ENCODE data around the gene PHF2.

The PHF2 gene

DNA sequence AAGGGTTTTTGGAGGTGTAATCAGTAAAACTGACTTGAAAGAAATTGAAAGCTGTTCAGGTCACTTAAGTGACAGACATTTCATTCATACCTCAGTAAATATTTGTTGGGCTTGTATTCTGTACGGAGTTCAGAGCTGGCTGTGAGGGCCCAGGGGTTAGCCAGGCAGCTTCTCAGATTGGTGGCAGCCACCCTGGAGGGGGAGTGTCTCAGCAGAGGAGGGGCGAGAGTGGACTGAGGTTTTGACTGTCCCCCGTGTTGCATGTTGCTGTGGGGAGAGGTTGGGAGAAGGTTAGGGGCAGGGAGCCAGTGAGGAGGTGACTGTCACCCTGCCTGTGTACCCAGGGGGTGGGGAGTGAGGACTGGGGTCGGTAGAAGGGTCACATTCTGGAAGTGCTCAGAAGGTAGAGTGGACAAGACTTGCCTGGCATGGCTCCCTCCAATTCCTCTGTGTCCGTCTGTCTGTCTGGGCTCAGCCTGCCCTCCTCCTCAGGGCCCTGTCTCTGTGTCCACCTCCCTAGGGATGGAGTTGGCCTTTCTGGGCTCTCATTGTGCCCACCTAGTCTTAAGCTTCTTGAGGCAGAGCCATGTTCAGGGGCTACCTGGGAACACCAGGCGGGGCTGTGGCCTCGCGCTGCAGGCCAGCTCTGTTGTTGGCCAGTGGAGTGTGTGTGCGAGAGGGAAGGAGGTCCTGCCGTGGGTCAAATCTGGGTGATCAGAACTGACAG is 4.4 kb downstream of the PHF2 start:
- H3K36me3 ChIP-seq (ENCODE audit: insufficient read depth, low read length), result no peaks in the 10 kb centered on the region
- H3K4me1 ChIP-seq (ENCODE audit: insufficient read depth, low read length, poor library complexity, severe bottlenecking), result peaks cover 46% of the 10 kb centered on the region
- no peak overlapping the region for H2AFZ ChIP-seq (ENCODE audit: low read length)
- 0 out of 2 replicates have a peak, but pooled peaks cover 4% of the 10 kb centered on the region for H3K9me3 ChIP-seq (ENCODE audit: insufficient read depth, low read depth, low read length)
- H4K20me1 ChIP-seq (ENCODE audit: insufficient read depth, low read length, poor library complexity, severe bottlenecking), result peaks cover 41% of the 10 kb centered on the region
- TF ChIP-seq EZH2phosphoT487 (IDR thresholded peaks at IDR 0.05; ENCODE audit: borderline replicate concordance), result no peak
- TF ChIP-seq, protein P1, sequence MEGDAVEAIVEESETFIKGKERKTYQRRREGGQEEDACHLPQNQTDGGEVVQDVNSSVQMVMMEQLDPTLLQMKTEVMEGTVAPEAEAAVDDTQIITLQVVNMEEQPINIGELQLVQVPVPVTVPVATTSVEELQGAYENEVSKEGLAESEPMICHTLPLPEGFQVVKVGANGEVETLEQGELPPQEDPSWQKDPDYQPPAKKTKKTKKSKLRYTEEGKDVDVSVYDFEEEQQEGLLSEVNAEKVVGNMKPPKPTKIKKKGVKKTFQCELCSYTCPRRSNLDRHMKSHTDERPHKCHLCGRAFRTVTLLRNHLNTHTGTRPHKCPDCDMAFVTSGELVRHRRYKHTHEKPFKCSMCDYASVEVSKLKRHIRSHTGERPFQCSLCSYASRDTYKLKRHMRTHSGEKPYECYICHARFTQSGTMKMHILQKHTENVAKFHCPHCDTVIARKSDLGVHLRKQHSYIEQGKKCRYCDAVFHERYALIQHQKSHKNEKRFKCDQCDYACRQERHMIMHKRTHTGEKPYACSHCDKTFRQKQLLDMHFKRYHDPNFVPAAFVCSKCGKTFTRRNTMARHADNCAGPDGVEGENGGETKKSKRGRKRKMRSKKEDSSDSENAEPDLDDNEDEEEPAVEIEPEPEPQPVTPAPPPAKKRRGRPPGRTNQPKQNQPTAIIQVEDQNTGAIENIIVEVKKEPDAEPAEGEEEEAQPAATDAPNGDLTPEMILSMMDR (conservative IDR thresholded peaks at IDR 0.05; ENCODE audit: low read length), result no peak
- H3K9ac ChIP-seq (ENCODE audit: low read depth, low read length, poor library complexity, severe bottlenecking), result no peak overlapping the region
- H3K4me3 ChIP-seq (ENCODE audit: low read length, poor library complexity, severe bottlenecking), result peak overlapping the region; percentile 7
- H3F3A ChIP-seq (ENCODE audit: low read depth), result no peaks in the 10 kb centered on the region
- peaks cover 90% of the 10 kb centered on the region for H3K79me2 ChIP-seq (ENCODE audit: insufficient read depth, low read length)
- H3K4me2 ChIP-seq (ENCODE audit: low read depth, low read length, poor library complexity, severe bottlenecking), result peak overlapping the region; percentile 90
- H3K9me2 ChIP-seq (replicated peaks; ENCODE audit: low read depth, low read length), result no peaks in the 10 kb centered on the region
- H3K27me3 ChIP-seq (ENCODE audit: insufficient read depth, low read length, poor library complexity, severe bottlenecking), result no peaks in the 10 kb centered on the region

DNA sequence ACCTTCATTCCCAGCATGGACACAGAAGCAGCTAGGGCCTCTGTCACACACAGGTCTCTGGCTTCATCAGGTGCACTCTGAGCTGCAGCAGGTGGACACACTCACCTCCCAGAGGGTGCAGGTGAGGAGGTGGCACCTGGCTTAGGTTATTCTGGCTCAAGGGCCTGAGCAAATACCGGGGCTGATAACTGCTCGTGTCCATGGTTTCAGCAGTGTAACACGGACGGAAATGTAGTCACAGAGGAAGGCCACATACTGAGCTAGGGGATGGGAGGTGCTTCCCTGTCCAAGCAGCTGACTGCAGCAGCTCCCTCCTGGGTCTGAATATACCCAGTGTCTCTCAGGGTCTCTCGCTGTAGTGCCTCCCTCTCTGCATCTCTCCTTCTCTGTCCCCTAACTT is 5.7 kb downstream of the PHF2 start:
- peaks cover 41% of the 10 kb centered on the region for H4K20me1 ChIP-seq (ENCODE audit: insufficient read depth, low read length, poor library complexity, severe bottlenecking)
- TF ChIP-seq, protein P1 (conservative IDR thresholded peaks at IDR 0.05; ENCODE audit: low read length), result no peak
- TF ChIP-seq EZH2phosphoT487 (IDR thresholded peaks at IDR 0.05; ENCODE audit: borderline replicate concordance), result no peak
- peaks cover 98% of the 10 kb centered on the region for H3K79me2 ChIP-seq (ENCODE audit: insufficient read depth, low read length)
- no peaks in the 10 kb centered on the region for H3K9me2 ChIP-seq (replicated peaks; ENCODE audit: low read depth, low read length)
- no peak overlapping the region for H3K4me3 ChIP-seq (ENCODE audit: low read length, poor library complexity, severe bottlenecking)
- H3K4me1 ChIP-seq (ENCODE audit: insufficient read depth, low read length, poor library complexity, severe bottlenecking), result peaks cover 46% of the 10 kb centered on the region
- H3F3A ChIP-seq (ENCODE audit: low read depth), result no peaks in the 10 kb centered on the region
- no peak overlapping the region for H3K9ac ChIP-seq (ENCODE audit: low read depth, low read length, poor library complexity, severe bottlenecking)
- peak overlapping the region; percentile 90 for H3K4me2 ChIP-seq (ENCODE audit: low read depth, low read length, poor library complexity, severe bottlenecking)
- no peaks in the 10 kb centered on the region for H3K36me3 ChIP-seq (ENCODE audit: insufficient read depth, low read length)
- no peaks in the 10 kb centered on the region for H3K27me3 ChIP-seq (ENCODE audit: insufficient read depth, low read length, poor library complexity, severe bottlenecking)
- H3K9me3 ChIP-seq (ENCODE audit: insufficient read depth, low read depth, low read length), result 0 out of 2 replicates have a peak, but pooled peaks cover 4% of the 10 kb centered on the region
- H2AFZ ChIP-seq (ENCODE audit: low read length), result no peak overlapping the region

DNA sequence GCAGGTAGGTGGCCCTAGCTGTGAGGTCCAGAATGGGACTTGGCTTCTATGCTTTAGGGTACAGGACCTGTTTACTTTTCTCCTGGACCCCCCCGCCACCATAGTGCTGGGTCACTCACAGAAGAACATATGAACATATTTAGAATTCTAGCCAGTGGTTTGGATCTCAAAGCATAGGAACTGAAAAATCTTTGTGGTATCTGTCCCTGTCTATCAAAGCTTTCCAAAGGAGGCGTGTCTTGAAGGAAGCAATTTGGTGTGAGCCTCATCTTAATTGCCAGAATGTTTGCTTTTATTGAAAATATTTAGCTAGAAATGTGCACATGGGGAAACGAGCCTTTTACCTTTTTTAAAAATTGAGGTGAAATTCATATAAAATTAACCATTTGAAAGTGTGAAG is 6.2 kb downstream of the PHF2 start:
- H3K9ac ChIP-seq (ENCODE audit: low read depth, low read length, poor library complexity, severe bottlenecking), result no peak overlapping the region
- 0 out of 2 replicates have a peak, but pooled peaks cover 4% of the 10 kb centered on the region for H3K9me3 ChIP-seq (ENCODE audit: insufficient read depth, low read depth, low read length)
- H3K4me3 ChIP-seq (ENCODE audit: low read length, poor library complexity, severe bottlenecking), result no peak overlapping the region
- no peaks in the 10 kb centered on the region for H3K9me2 ChIP-seq (replicated peaks; ENCODE audit: low read depth, low read length)
- H3F3A ChIP-seq (ENCODE audit: low read depth), result no peaks in the 10 kb centered on the region
- H3K79me2 ChIP-seq (ENCODE audit: insufficient read depth, low read length), result peaks cover 98% of the 10 kb centered on the region
- peaks cover 41% of the 10 kb centered on the region for H4K20me1 ChIP-seq (ENCODE audit: insufficient read depth, low read length, poor library complexity, severe bottlenecking)
- TF ChIP-seq, protein P1 (conservative IDR thresholded peaks at IDR 0.05; ENCODE audit: low read length), result no peak
- no peak for TF ChIP-seq EZH2phosphoT487 (IDR thresholded peaks at IDR 0.05; ENCODE audit: borderline replicate concordance)
- peaks cover 42% of the 10 kb centered on the region for H3K4me1 ChIP-seq (ENCODE audit: insufficient read depth, low read length, poor library complexity, severe bottlenecking)
- no peaks in the 10 kb centered on the region for H3K27me3 ChIP-seq (ENCODE audit: insufficient read depth, low read length, poor library complexity, severe bottlenecking)
- peak overlapping the region; percentile 90 for H3K4me2 ChIP-seq (ENCODE audit: low read depth, low read length, poor library complexity, severe bottlenecking)
- H3K36me3 ChIP-seq (ENCODE audit: insufficient read depth, low read length), result no peaks in the 10 kb centered on the region
- no peak overlapping the region for H2AFZ ChIP-seq (ENCODE audit: low read length)
